ENCODE results near the gene TMEM53. TPM values are rescaled to one million over a fixed set of nuclear protein-coding genes. Genes with fewer than 3 reads are reported as not detected.
A peak's percentile ranks its signal among the peaks of the same experiment; 100 is the strongest.

Gene TMEM53
- total RNA-seq, 2 donors from 2014 or later: 2.7 to 6.9 TPM

DNA sequence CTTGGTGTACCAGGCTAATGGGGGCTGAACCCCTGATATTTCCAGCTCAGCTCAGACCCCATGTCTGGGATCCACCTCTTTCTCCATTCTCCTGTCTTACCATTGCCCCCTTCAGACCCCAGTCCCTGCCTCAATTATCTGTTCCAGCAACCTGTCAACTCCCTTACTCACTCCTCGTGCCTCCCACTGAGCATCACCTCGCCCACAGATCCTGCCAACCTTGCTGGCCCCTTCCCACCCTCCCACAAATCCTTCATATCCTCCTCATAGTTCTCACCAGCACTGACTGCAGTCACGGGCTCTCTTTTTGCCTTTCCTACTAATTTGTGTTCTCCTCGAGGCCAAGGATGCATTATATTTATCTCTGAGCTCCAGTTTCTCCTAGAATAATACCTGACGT lies 62.9 kb downstream of the TMEM53 start:
- TF ChIP-seq POLR2AphosphoS5 (IDR thresholded peaks at IDR 0.05) (no peak), POLR2A (IDR thresholded peaks at IDR 0.05) (no peak)
- TF ChIP-seq, protein P1, sequence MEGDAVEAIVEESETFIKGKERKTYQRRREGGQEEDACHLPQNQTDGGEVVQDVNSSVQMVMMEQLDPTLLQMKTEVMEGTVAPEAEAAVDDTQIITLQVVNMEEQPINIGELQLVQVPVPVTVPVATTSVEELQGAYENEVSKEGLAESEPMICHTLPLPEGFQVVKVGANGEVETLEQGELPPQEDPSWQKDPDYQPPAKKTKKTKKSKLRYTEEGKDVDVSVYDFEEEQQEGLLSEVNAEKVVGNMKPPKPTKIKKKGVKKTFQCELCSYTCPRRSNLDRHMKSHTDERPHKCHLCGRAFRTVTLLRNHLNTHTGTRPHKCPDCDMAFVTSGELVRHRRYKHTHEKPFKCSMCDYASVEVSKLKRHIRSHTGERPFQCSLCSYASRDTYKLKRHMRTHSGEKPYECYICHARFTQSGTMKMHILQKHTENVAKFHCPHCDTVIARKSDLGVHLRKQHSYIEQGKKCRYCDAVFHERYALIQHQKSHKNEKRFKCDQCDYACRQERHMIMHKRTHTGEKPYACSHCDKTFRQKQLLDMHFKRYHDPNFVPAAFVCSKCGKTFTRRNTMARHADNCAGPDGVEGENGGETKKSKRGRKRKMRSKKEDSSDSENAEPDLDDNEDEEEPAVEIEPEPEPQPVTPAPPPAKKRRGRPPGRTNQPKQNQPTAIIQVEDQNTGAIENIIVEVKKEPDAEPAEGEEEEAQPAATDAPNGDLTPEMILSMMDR (IDR thresholded peaks at IDR 0.05): no peak
- DNase-seq (ENCODE audit: low spot score): no peak
- WGBS: 81% methylated on average over 5 of the region's 5 CpGs
- Histone ChIP-seq H3K4me3 (no peak overlapping the region), H3K9me3 (no peaks in the 10 kb centered on the region), H3K27me3 (replicated peaks; ENCODE audit: insufficient read depth) (no peaks in the 10 kb centered on the region), H3K36me3 (no peaks in the 10 kb centered on the region), H3K27ac (no peak overlapping the region), H3K4me1 (replicated peaks) (no peaks in the 10 kb centered on the region)
- intact Hi-C loops (cut with DNase I): loop anchor here (2.0 kb wide), 1 partner anchor 41 kb away; no protein-coding TSS in a partner anchor

- no peak for DNase-seq (ENCODE audit: low spot score)
- Histone ChIP-seq H3K27me3 (replicated peaks; ENCODE audit: insufficient read depth) (no peaks in the 10 kb centered on the region), H3K9me3 (no peaks in the 10 kb centered on the region), H3K27ac (no peak overlapping the region), H3K4me1 (replicated peaks) (no peaks in the 10 kb centered on the region), H3K36me3 (no peaks in the 10 kb centered on the region), H3K4me3 (no peak overlapping the region)
- TF ChIP-seq, protein P1 (IDR thresholded peaks at IDR 0.05): no peak
- TF ChIP-seq POLR2A (IDR thresholded peaks at IDR 0.05) (no peak), POLR2AphosphoS5 (IDR thresholded peaks at IDR 0.05) (no peak)
- 69% methylated on average over 10 of the region's 12 CpGs for WGBS
- intact Hi-C loops (cut with DNase I): loop anchor here (2.0 kb wide), 1 partner anchor 42 kb away; no protein-coding TSS in a partner anchor
Measured at GRCh38 chr1:44610527-44611148, 63.6 kb downstream of the TMEM53 start.

DNA sequence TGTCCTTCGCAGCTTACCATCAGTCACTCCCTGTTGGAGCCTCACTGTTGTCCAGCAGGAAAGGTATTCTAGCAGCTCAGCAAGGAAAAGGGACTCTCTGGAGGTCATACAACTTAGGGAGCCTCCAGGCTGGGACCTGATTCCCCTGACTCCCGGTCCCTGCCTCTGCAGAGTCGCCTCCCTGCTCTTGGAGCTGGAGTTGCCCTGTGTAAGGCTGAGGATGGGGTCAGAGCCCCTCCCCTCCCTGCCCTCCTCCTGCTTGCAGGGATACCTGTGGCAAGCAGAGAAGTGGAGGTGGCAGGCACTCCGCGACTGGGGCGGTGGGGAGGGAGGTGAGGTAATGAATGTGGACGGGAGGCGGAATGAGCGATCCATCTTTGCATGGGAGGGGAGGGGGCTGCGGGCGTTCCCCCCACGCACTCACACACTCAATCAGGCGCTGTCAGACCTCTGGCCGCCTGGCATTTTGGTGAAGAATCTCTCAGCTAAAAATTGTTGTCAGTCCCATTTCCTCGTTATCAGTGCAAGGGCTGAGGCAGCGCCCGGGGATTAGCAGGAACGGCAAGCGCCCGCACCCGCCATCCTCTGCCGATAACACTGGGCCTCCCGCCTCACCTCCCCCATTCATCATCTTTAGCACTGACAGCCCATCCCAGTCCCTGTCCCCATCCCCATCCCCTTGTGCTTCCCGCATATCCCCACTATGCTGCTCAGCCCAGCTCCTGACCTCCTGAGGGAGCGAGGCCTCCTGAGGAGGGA lies 64.3 kb downstream of the TMEM53 start:
- no peaks in the 10 kb centered on the region for H3K27me3 ChIP-seq (replicated peaks; ENCODE audit: insufficient read depth)
- 86% methylated on average over 25 of the region's 25 CpGs for WGBS
- no peak overlapping the region for H3K27ac ChIP-seq
- no peaks in the 10 kb centered on the region for H3K9me3 ChIP-seq
- DNase-seq (ENCODE audit: low spot score): no peak
- intact Hi-C loops (cut with DNase I): loop anchor here (2.0 kb wide), 1 partner anchor 43 kb away; no protein-coding TSS in a partner anchor
- H3K4me3 ChIP-seq: no peak overlapping the region
- no peaks in the 10 kb centered on the region for H3K4me1 ChIP-seq (replicated peaks)
- no peaks in the 10 kb centered on the region for H3K36me3 ChIP-seq
- TF ChIP-seq POLR2AphosphoS5 (IDR thresholded peaks at IDR 0.05) (no peak), POLR2A (IDR thresholded peaks at IDR 0.05) (no peak)
- TF ChIP-seq, protein P1 (IDR thresholded peaks at IDR 0.05): no peak

DNA sequence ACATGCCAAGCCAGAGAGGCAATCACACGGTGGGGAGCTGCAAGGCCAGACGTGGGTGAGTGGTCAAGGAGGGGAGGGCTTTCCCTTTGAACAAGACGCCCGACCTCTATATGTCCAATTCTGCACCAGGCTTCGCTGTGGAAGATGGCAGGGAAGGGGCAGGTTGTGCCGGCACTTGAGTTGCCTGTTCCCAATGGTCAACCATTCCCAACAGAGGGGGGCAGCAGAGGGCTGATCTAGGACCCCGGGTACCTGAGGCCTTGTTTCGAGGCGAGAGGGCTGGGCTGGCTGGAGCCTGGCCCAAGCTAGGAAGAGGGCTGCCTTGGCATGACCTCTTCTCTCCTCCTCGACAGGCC lies 64.9 kb downstream of the TMEM53 start:
- H3K27ac ChIP-seq: no peak overlapping the region
- DNase-seq (ENCODE audit: low spot score): peak; percentile 24
- intact Hi-C loops (cut with DNase I): no loop called here
- H3K4me1 ChIP-seq (replicated peaks): no peaks in the 10 kb centered on the region
- H3K4me3 ChIP-seq: no peak overlapping the region
- no peaks in the 10 kb centered on the region for H3K27me3 ChIP-seq (replicated peaks; ENCODE audit: insufficient read depth)
- no peaks in the 10 kb centered on the region for H3K36me3 ChIP-seq
- WGBS: 38% methylated on average over 10 of the region's 10 CpGs
- TF ChIP-seq, protein P1 (IDR thresholded peaks at IDR 0.05): peak in 3 of 4 experiments; percentile 32 to 61 (median 49)
- TF ChIP-seq POLR2A (IDR thresholded peaks at IDR 0.05): no peak
- no peaks in the 10 kb centered on the region for H3K9me3 ChIP-seq

Data from prostate gland (tissue), 2 donors.